ENCODE results near the gene CTBP2.

DNA sequence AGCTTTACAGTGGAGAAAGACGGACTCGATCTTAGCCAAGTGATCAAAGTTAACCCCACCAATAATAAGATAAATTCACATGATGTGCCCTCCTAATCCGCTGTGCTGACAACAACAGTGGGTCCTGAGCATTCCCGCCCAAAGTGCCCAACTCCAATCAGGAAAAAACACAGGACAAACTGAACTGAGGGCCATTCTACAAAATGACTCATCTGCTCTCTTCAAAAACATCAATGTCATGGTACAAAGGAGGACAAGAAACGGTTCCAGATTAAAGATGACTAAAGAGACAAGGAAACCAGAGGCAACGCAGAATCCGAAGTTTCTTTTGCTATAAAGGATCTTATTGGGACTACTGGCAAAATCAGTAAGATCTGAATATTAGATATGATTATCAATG is 79.4 kb downstream of the CTBP2 start:
- TF ChIP-seq, protein P1, sequence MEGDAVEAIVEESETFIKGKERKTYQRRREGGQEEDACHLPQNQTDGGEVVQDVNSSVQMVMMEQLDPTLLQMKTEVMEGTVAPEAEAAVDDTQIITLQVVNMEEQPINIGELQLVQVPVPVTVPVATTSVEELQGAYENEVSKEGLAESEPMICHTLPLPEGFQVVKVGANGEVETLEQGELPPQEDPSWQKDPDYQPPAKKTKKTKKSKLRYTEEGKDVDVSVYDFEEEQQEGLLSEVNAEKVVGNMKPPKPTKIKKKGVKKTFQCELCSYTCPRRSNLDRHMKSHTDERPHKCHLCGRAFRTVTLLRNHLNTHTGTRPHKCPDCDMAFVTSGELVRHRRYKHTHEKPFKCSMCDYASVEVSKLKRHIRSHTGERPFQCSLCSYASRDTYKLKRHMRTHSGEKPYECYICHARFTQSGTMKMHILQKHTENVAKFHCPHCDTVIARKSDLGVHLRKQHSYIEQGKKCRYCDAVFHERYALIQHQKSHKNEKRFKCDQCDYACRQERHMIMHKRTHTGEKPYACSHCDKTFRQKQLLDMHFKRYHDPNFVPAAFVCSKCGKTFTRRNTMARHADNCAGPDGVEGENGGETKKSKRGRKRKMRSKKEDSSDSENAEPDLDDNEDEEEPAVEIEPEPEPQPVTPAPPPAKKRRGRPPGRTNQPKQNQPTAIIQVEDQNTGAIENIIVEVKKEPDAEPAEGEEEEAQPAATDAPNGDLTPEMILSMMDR (conservative IDR thresholded peaks at IDR 0.05; ENCODE audit: low read depth, low read length) = no peak
- no peak for TF ChIP-seq EZH2 (IDR thresholded peaks at IDR 0.05; ENCODE audit: borderline replicate concordance, low read depth, low read length, poor library complexity, severe bottlenecking)
